ENCODE data around the gene TRIM2. TPM values are rescaled to one million over a fixed set of nuclear protein-coding genes. Genes with fewer than 3 reads are reported as not detected.

TRIM2 gene
- total RNA-seq, 1 experiment from 2014 or later: 87.0 TPM

GRCh38 chr4:153166716-153167501 is 37.3 kb upstream of the TRIM2 start:
- no peaks in the 10 kb centered on the region for H3K9me3 ChIP-seq (ENCODE audit: insufficient read depth, low read depth)
- no peaks in the 10 kb centered on the region for H4K20me1 ChIP-seq (ENCODE audit: insufficient read depth)
- no TSS peak for BruUV-seq (replicated peaks)
- TF ChIP-seq CTCF (conservative IDR thresholded peaks at IDR 0.05) (no peak), EZH2 (IDR thresholded peaks at IDR 0.05; ENCODE audit: low read depth) (no peak)
- no peaks in the 10 kb centered on the region for H3K4me1 ChIP-seq (replicated peaks; ENCODE audit: insufficient read depth)
- H3K4me2 ChIP-seq: no peak overlapping the region
- CTCF ChIA-PET: no interaction called here
- no peaks in the 10 kb centered on the region for H3K36me3 ChIP-seq (ENCODE audit: low read depth)
- intact Hi-C loops (cut with micrococcal nuclease; ENCODE audit: unreplicated experiment): no loop called here
- H3K27ac ChIP-seq: no peak overlapping the region
- H3F3A ChIP-seq (ENCODE audit: insufficient read depth, low read depth): no peaks in the 10 kb centered on the region
- POLR2A ChIA-PET (ENCODE audit: unreplicated experiment): no interaction called here
- H3K9me2 ChIP-seq (ENCODE audit: insufficient read depth): no peaks in the 10 kb centered on the region
- no peaks in the 10 kb centered on the region for H3K27me3 ChIP-seq (ENCODE audit: insufficient read depth, low read depth)
- H3K79me2 ChIP-seq (ENCODE audit: low read depth): no peaks in the 10 kb centered on the region
- H3K4me3 ChIP-seq: no peak overlapping the region
- DNase-seq: no peak
- H2AFZ ChIP-seq: no peak overlapping the region

DNA sequence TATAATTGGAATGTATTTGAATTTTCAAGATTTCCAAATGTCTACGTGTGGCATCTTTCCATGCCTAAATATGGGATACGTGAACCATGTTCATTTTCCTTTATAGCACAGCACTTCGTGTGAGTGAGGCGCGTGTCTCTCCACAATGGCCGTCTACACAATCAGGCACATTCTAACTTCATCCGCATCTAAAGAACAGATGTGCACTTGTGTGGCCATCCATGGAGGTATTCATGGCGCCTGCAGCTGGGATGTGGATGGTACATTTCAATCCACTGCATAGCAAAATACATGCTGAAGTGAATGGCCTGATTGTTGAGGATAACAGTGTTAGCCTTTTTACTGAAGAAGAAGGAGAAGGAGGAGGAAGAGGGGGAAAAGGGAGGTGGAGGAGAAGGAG is 34.5 kb upstream of the TRIM2 start:
- BruUV-seq (replicated peaks): no TSS peak
- ChIA-PET CTCF (no interaction called here), POLR2A (ENCODE audit: unreplicated experiment) (no interaction called here)
- Histone ChIP-seq H4K20me1 (ENCODE audit: insufficient read depth) (no peaks in the 10 kb centered on the region), H3K9me2 (ENCODE audit: insufficient read depth) (no peaks in the 10 kb centered on the region), H3K9me3 (ENCODE audit: insufficient read depth, low read depth) (no peaks in the 10 kb centered on the region), H2AFZ (no peak overlapping the region), H3K79me2 (ENCODE audit: low read depth) (no peaks in the 10 kb centered on the region), H3K36me3 (ENCODE audit: low read depth) (no peaks in the 10 kb centered on the region), H3K4me1 (replicated peaks; ENCODE audit: insufficient read depth) (no peaks in the 10 kb centered on the region), H3K4me2 (no peak overlapping the region), H3K4me3 (no peak overlapping the region), H3K27me3 (ENCODE audit: insufficient read depth, low read depth) (no peaks in the 10 kb centered on the region), H3K27ac (no peak overlapping the region), H3F3A (ENCODE audit: insufficient read depth, low read depth) (no peaks in the 10 kb centered on the region)
- intact Hi-C loops (cut with micrococcal nuclease; ENCODE audit: unreplicated experiment): no loop called here
- TF ChIP-seq EZH2 (IDR thresholded peaks at IDR 0.05; ENCODE audit: low read depth): no peak
- TF ChIP-seq CTCF (conservative IDR thresholded peaks at IDR 0.05): no peak
- no peak for DNase-seq

GRCh38 chr4:153170407-153170806 is 33.8 kb upstream of the TRIM2 start:
- Histone ChIP-seq H3K79me2 (ENCODE audit: low read depth) (no peaks in the 10 kb centered on the region), H3K27ac (no peak overlapping the region), H2AFZ (no peak overlapping the region), H3K9me2 (ENCODE audit: insufficient read depth) (no peaks in the 10 kb centered on the region), H4K20me1 (ENCODE audit: insufficient read depth) (no peaks in the 10 kb centered on the region), H3F3A (ENCODE audit: insufficient read depth, low read depth) (no peaks in the 10 kb centered on the region), H3K27me3 (ENCODE audit: insufficient read depth, low read depth) (no peaks in the 10 kb centered on the region), H3K36me3 (ENCODE audit: low read depth) (no peaks in the 10 kb centered on the region), H3K4me2 (no peak overlapping the region), H3K4me1 (replicated peaks; ENCODE audit: insufficient read depth) (no peaks in the 10 kb centered on the region), H3K9me3 (ENCODE audit: insufficient read depth, low read depth) (no peaks in the 10 kb centered on the region), H3K4me3 (no peak overlapping the region)
- no TSS peak for BruUV-seq (replicated peaks)
- ChIA-PET CTCF (no interaction called here), POLR2A (ENCODE audit: unreplicated experiment) (no interaction called here)
- intact Hi-C loops (cut with micrococcal nuclease; ENCODE audit: unreplicated experiment): no loop called here
- TF ChIP-seq EZH2 (IDR thresholded peaks at IDR 0.05; ENCODE audit: low read depth): no peak
- no peak for TF ChIP-seq CTCF (conservative IDR thresholded peaks at IDR 0.05)
- no peak for DNase-seq

Data from PC-9 (cell line).